HG03342 (cell line): ENCODE data around the gene ABCD3.

ENCODE experiments used
- ATAC-seq: cut with Tn5 transposase; IDR thresholded peaks from one replicate; pipeline ENCODE4 v1.9.1; 2021; ENCODE audit warnings: mild to moderate bottlenecking, moderate library complexity; ENCODE audit not compliant: unreplicated experiment

ABCD3 gene

DNA sequence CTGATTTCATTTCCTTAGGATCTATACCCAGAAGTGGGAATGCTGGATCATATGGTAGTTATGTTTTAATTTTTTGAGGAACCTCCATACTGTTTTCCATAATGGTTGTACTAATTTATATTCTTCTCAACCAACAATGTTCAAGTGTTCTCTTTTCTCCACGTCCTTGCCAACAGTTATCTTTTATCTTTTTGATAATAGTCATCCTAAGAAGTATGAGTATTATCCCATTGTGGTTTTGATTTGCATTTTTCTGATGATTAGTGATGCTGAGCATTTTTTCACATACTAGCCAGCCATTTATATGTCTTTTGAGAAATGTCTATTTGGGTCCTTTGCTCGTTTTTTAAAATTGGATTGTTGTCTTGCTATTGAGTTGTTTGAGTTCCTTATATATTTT lies 38.5 kb downstream of the ABCD3 start:
- ATAC-seq = no peak

DNA sequence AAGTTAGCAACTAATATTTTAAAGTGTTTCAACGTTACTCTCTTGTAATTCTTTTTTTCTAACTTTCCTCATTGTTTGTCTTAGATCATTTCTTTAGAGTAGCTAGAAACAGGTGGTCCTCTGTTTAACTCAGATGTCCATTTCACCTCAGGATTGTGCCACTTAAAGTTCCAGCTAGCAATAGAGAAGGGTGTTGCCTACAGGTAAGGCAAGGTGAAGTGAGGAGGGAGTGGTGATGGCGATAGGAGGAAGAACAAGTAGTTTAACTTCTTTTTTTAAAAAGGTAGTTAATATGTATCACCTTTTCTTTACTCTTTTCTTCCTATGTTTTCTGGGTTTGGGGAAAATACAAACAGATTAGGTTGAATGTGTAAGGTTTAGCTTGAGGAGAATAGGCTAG lies 44.4 kb downstream of the ABCD3 start:
- ATAC-seq = no peak

DNA sequence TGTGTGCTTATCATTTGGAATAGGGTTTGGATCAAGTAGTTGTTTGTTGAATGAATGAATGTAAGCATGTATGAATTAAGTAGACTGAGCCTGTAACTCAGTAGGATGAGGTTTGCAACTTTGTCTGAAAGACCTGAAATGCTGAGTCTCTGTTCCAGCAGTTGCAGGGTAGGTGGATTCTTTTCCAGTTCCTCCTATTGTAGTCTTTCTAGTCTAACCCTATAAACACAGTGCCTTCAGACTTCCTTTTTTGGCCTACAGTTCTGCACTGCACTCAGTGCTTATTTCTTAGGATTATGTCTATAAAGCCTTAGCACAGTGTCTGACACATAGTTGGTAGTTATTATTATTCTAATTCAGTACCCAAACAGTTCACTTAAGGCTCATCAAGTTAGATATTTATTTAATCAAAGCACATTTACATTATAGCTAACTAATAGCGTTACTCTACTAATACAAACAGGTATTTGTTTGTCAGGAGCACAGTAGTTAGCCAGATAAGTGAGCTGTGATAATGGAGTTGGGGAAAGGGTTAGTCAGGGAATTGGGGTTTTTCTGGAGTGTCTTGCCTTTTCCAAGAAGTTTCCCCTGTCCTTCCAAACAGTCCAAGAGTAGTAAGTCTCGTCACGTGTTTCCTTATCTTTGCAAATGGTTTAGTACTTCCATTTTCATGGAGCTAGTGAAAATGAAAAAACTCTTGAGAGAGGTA lies 45.0 kb downstream of the ABCD3 start:
- ATAC-seq = no peak

DNA sequence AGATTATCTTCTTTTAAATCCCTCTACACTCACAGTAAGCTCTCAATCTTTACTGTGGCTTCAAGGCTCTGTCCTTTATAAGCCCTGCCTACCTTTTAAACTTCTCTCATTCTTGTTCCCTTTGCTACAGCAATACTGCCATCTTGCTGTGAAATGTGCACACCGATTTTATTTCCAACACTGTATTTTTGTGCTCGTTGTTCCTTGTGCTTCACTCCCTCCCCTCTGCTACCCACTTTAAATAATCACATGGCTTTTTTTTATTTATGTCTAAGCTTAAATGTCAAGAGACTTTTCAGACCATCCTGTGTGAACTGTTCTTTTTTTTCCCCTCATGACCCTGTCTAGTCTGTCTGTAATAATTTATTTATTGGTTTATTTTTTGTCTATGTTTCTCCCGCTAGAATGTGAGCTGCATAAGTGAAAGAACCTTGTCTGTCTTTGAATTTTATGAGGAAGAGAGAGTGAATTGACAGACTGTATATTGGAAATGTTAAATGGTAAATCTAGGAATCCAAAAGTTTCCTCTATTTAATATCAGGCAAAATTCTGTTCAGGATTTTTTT lies 45.7 kb downstream of the ABCD3 start:
- ATAC-seq = no peak

DNA sequence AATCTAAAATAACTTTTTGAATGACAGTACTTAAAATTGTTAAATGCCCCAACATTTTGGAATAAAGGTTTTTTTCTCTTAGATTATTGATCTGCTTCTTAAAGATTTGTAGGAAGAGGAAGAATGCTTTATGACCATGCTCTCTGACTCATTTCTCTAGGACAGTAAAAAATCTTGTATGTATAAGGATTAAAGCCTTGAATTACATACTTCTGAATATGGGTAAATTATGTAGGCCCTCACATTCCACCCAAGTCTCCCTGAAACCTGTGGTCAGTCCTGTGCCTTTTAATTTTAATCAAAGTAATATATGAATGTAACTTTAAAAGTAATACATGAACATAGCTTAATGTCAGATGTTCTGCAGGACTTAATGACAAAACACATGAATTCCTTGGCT lies 50.5 kb downstream of the ABCD3 start:
- ATAC-seq = no peak

DNA sequence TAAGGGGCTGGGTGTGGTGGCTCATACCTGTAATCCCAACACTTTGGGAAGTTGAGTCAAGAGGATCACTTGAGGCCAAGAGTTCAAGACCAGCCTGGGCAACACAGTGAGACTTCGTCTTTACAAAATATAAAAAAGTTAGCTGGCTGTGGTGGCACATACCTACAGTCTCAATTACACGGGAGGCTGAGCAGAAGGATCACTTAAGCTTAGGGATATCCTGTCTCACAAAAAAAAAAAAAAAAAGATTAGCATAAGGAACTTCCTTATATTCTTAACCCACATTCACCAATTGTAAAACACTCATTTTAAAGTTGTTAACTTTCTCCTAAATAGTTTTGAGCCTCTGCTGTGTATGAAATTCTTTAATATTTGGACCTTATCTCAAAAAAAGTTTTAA lies 53.1 kb downstream of the ABCD3 start:
- no peak for ATAC-seq

DNA sequence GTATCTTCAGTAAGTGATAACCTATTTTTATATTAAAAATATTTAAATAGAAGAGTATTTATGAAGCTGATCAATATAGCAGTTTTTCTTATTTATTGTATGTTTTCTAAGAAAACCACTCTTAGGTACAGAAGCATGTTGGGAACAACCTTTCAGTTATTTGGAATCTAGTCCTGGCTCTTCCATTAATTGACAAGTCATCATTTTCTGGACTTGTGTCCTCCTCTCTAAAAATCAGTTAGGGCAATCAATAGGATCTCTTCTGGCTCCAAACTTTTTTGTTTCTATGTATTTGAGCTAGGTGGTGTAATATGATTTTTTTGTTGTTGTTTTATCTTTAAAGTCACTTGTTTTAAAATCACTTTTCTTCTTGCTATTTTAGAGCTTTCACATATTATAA lies 57.0 kb downstream of the ABCD3 start:
- ATAC-seq = no peak

DNA sequence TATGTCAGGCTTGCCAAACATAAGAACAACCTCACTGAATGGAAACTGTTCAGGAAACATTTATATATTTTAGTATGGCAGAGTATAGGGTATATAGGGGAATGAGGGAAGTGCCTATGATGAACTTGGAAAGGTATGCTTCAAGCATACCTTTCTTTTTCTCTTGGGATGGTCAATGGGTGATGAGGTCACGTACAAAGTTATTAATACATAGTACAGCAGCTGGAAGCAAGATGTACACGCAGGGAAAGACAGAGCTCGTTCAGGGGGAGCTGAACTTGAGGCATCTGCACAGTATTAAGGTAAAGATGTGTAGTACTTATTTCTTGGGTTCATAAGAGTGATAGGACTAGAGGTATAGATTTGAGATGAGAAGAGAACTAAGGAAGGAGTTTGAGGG lies 61.5 kb downstream of the ABCD3 start:
- ATAC-seq = no peak

DNA sequence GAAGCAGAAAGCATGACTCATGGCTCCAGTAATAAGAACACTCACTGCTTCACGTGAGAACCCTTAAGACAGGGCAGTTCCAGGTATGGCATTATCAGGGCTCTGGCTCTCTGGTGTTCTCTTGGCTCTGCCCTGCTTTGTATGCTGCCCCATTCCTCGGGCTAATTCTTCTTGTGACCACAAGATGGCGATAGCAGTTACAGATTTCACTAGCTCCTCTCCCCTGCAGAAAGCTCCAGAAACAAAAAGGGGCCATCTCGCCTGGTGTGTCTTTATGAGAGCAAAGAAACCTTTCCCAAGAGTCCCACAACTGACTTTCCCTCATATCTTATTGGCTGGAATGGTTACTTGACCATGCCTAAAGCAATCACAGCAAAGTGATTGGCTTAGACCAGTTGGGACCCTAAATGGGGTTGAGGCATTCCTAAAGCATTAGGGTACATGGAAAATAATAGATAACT lies 63.3 kb downstream of the ABCD3 start:
- peak; percentile 93 for ATAC-seq

DNA sequence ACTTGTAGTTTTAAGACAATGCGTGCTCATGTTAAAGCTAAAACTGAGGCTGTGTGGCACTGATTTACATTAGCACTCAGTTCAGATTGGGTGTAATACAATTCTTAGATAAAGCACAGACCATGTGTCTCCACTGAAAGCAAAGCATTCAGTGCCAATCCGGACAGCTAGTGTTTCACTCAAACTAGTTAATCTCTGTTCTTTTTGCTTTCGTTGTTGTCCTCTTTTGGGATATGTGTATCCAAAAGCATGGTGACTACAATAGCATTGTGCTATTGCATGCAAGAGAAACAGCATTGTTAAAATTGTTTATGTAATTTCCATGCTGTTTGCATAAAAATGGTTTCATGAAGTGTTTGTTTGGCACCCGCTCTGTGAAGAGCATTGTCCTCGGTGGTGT lies 68.8 kb downstream of the ABCD3 start:
- no peak for ATAC-seq

DNA sequence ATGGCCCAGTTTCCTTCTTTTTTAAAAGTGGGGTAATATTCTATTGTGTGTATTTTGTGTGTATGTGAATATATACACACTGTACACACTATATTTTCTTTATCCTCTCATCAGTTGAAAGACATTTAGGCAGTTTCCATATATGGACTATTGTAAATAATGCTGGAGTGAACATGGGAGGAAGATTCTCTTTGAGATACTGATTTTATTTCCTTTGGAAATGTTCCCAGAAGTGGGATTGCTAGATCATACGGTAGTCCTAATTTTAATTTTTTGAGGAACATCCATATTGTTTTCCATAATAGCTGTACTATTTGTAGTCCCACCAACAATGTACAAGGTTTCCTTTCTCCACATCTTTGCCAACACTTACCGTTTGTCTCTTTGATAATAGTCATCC lies 72.4 kb downstream of the ABCD3 start:
- no peak for ATAC-seq

DNA sequence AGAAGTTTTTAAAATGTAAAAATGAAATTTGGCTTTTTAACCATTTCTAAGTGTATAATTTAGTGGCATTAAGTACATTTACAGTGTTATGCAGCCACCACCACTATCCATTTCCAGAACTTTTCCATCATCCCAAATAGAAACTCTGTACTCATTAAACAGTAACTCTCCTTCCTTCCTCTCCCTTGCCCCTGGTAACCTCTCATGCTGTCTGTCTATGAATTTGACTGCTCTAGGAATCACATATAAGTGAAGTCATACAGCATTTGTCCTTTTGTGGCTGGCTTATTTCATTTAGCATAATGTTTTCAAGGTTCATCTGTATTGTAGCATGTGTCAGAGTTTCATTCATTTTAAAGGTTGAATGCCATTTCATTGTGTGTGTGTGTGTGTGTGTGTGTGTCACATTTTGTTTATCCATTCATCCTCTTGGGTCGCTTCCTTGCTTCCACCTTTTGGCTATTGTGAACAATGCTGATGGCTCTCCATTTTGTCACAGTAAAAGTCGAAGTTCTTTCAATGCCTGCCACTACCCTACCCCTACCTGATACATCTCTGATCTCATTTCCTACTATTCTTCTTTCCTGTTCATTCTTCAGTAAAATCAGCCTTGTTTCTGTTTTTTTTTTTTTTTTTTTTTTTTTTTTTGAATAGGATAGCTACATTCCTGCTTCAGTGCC lies 78.0 kb downstream of the ABCD3 start:
- ATAC-seq = no peak

DNA sequence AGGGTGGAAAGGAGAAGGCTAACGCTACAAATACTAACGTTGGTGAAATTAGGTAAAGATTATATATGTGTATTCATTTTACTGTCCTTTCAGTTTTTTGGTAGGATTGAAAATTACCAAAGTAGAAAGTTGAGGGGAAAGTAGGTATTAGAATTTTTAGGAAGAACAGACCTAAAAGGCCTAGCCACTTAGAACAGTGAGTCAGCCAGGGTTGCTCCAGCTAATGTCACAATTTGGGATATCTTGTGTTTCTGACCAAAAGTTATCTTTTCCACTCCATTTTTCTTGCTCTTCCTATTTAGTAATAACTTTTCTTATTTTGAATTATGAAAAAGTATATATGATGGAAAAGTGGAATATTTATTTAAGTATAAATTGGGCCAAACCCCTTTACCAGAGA lies 83.2 kb downstream of the ABCD3 start:
- no peak for ATAC-seq

DNA sequence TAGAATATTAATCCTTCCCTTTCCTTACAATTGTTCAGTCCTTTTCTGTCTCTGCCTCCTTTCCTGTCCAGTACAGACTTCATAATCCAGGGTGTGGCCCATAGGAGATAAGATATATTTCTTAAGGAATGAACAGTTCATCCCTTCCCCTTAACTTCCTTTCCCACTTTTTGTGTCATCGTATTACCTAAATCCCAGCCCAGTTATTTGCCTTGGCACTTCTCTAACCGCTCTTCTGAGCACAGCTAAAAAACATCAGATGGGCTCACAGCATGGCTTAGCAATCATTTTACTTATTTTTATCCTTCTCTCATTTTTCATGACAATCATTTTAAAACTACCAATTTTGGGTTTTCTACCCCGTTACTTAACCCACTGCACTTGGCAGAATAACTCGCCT lies 83.7 kb downstream of the ABCD3 start:
- ATAC-seq = no peak

DNA sequence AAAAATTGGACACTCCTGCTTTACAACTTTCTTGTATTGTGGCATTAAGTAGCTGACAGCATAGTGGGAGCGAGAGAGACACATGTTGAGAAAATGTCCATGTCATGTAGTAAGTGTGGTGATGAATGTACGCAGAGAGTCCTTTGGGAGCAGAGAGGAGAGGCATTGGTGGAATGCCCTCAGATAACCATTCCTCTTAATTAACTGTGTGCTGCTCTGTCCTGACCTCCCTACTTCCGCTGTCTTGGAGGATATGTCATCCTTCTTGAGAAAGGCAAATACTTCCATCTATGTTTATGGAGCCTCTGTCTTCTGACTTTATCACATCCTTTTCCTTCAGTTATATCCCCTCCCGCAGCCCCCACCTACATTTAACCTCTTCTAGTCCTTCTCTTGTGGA lies 85.0 kb downstream of the ABCD3 start:
- ATAC-seq = no peak

DNA sequence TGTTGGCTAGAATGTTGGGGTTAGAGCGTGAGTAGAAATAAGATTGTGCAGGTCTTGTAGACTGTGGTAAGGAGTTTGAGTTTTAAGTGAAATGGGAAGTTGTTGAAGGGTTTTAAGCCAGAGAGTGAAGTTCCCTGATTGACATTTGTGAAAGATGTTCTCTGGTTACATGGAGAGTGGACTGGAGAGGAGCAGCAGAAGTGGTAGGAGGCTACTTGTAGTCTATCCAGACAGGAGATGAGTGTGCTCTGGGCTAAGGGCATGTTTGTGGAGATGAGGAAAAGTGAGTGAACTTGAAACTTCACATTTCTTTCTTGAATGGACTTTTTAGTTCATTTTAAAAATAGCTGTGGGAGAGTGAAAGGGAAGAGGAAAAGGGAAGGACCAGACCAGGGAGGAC lies 86.4 kb downstream of the ABCD3 start:
- ATAC-seq = no peak

DNA sequence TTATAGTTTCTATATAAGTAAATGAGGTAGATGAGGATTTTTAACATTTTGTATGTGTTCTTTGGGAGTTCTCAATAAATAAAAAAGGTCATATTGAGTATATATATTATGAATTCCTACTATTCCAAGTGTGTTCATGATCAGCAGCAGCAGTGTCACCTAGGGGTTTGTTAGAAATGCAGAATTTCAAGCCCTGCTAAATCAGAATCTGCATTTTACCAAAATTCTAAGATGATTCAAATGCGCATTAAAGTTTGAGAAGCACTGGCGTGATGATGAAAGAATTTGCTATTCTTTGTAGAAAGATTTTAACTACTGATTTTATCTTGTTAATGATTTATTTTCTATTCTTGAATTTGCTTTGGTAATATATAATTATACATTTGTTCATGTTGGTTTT lies 94.6 kb downstream of the ABCD3 start:
- no peak for ATAC-seq

DNA sequence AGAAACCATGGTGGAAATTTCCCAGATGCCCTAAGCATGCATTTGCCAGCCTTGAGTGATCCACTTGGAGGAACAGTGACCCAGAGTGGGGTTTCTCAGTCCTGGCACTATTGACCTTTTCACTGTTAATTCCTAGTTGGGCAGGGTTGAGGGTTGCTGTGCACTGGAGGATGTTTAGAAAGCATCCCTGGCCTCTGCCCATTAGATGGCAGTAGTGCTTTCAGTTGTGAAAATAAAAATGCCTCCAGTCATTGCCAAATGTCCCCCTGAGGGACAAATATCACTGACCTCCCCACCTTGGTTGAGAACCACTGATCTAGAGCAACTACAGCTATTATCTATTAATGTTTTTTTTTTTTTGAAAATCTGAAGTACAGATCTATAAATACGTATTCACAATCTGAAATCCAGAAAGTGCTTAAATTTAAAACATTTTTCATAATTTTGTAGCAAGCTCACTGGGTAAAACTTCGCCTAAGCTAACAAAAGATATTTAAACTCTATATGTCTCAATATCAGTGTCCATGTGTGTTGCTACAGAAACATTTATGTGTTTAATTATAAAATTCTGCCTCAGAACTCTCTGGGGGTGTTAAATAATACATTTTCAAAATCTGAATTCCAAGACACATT lies 96.0 kb downstream of the ABCD3 start:
- ATAC-seq = no peak

DNA sequence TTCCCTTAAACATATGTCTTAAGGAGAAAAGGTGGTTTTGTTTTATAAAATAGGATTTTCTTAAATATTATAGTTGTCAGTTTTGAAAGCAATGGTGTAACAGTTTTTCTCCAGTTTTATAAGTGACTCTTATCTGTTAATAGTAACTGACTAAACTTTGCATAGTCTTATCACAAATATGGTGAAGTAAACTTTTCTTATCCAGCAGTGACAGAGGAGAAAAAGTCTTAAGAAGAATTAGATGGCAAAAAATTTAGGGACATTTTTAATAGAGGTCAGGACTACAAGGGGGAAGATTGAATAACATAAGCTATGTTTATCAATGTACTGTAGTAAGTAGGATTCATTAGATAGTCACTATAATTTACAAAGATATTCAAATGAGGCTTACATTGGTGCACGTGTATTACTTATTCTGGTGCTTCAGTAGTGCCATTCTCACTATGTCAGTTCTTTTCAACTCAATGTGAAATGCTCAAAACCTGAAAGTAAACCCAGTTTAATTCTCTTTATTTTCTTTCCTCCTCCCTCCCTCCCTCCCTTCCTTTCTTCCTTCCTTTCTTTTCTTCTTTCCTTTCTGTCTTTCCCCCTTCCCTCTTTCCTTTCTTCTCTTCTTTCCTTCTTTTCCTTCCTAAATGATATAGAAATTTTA lies 97.2 kb downstream of the ABCD3 start:
- no peak for ATAC-seq

DNA sequence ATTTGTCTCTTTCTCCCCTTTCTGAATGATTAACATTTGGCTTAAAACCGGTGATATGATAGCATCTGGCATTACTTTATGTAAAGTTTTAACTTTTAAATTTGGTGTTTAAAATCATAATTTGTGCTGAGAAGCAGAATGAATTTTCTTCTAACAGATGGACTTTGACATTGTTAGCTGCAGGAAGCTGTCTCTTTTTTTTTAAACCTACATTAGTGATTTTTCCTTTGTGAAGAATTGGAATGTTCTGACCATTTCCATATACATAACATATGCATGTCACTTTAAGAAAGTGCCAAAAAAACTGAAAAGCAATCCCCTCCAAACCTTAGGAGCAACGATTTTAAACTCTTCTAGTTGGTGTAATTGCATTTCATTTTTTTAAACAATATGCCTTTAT lies 101.2 kb downstream of the ABCD3 start:
- ATAC-seq = no peak

DNA sequence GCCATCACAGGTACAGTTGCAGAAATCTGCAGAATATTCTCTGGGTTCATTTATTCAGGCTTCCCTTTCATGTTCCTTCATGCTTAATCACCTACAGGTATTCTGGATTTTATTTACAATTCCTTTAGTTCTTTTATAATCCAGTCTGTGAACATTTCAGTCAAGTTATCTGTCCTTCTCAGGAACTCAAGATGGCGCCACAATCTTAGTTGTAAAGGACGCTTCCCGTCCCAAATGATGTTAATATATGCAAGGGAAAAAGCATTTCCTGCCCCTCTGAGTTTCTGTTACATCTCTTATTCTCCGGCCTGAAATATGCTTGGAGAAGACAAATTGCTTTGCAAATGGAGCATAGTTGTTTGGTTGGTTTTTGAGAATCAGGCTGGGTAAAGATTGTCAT lies 104.1 kb downstream of the ABCD3 start:
- ATAC-seq = no peak

DNA sequence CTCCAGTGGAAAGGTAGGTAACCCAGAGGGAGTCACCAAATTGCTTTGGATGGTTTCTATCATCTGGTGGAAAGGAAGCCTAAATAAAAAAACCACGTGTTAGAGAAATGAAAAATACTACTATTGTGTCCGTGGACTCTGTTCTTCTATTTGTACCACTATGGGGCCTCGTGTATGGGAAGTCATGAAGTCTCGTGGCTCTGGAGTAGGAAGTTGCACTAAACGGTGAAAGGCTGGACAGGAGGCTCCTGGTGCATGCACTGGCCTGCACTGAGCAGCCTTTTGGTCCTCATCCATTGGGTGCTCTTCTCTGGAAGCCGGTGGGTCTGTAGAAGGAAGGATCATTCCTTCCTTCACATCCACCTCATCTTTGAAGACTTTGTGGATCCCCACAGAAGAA lies 106.3 kb downstream of the ABCD3 start:
- ATAC-seq = no peak
